Hepatocyte (in vitro differentiated cells): Measurements from ENCODE around the gene INPP5D. TPM values are rescaled to one million over a fixed set of nuclear protein-coding genes. Genes with fewer than 3 reads are reported as not detected.
A peak's percentile ranks its signal among the peaks of the same experiment; 100 is the strongest.

Source experiments
- DNase-seq: peaks from one replicate; pipeline ENCODE4 v3.0.0-alpha.2; 2016; ENCODE audit warnings: low spot score
- H2AFZ ChIP-seq: fragments of 200-600 bp; sonication (generic); 2 replicates; pipeline ENCODE4 v1.6.0; 2016; ENCODE audit warnings: antibody characterized with exemption, mild to moderate bottlenecking
- H3K27ac ChIP-seq: fragments of 200-600 bp; sonication (generic); 2 replicates; pipeline ENCODE4 v1.5.1; 2016; ENCODE audit warnings: mild to moderate bottlenecking
- H3K27me3 ChIP-seq: fragments of 200-600 bp; sonication (generic); 2 replicates; pipeline ENCODE4 v1.6.1; 2016
- H3K36me3 ChIP-seq: fragments of 200-600 bp; sonication (generic); replicated peaks from 2 replicates; pipeline ENCODE4 v1.5.1; 2016; ENCODE audit warnings: low read depth; ENCODE audit not compliant: insufficient read depth
- H3K4me1 ChIP-seq: fragments of 200-600 bp; sonication (generic); 2 replicates; pipeline ENCODE4 v1.5.1; 2016; ENCODE audit warnings: mild to moderate bottlenecking, moderate library complexity; ENCODE audit not compliant: insufficient read depth
- H3K4me2 ChIP-seq: fragments of 200-600 bp; sonication (generic); 2 replicates; pipeline ENCODE4 v1.6.0; 2016
- H3K4me3 ChIP-seq: fragments of 200-600 bp; sonication (generic); 2 replicates; pipeline ENCODE4 v1.5.1; 2016; ENCODE audit warnings: mild to moderate bottlenecking
- H3K79me2 ChIP-seq: fragments of 200-600 bp; sonication (generic); 2 replicates; pipeline ENCODE4 v1.6.0; 2017; ENCODE audit warnings: mild to moderate bottlenecking
- H3K9me2 ChIP-seq: fragments of 200-600 bp; sonication (generic); replicated peaks from 2 replicates; pipeline ENCODE4 v1.6.0; 2017; ENCODE audit warnings: mild to moderate bottlenecking; ENCODE audit not compliant: insufficient read depth
- H3K9me3 ChIP-seq: fragments of 200-600 bp; sonication (generic); 2 replicates; pipeline ENCODE4 v1.5.1; 2016; ENCODE audit warnings: low read depth, mild to moderate bottlenecking
- H4K20me1 ChIP-seq: fragments of 200-600 bp; sonication (generic); 2 replicates; pipeline ENCODE4 v1.6.0; 2016; ENCODE audit warnings: mild to moderate bottlenecking; ENCODE audit not compliant: insufficient read depth, poor library complexity, severe bottlenecking
- CTCF ChIP-seq: fragments of 200-600 bp; sonication (generic); IDR thresholded peaks from 2 replicates; pipeline ENCODE4 v1.5.1; 2016; ENCODE audit warnings: antibody characterized with exemption, mild to moderate bottlenecking; ENCODE audit not compliant: poor library complexity
- EZH2 ChIP-seq: fragments of 200-600 bp; sonication (generic); IDR thresholded peaks from 2 replicates; pipeline ENCODE4 v1.6.1; 2016; ENCODE audit warnings: antibody characterized with exemption, mild to moderate bottlenecking, borderline replicate concordance
- EZH2phosphoT487 ChIP-seq: fragments of 200-600 bp; sonication (generic); IDR thresholded peaks from one replicate; pipeline ENCODE4 v1.6.1; 2018; ENCODE audit warnings: antibody characterized with exemption, mild to moderate bottlenecking, low read depth, moderate library complexity; ENCODE audit not compliant: unreplicated experiment, severe bottlenecking
- WGBS: methylation state at CpG from one replicate; pipeline ENCODE4 v1.1.6; 2016; ENCODE audit warnings: low lambda C conversion rate; ENCODE audit errors: missing lambda C conversion rate; 5-methylcytosine and 5-hydroxymethylcytosine counted together
- polyA plus RNA-seq: library from polyadenylated mRNA; unstranded; fragments of >200 nt; fragmentation: Nextera tagmentation; extraction: Ambion mirVana; gene quantifications from 2 replicates; pipeline ENCODE4 v1.2.1, GENCODE V29; 2016
- total RNA-seq: library from RNA; depleted of rRNA; stranded (reverse); fragments of >200 nt; gene quantifications from 2 replicates; pipeline ENCODE4 v1.2.3, GENCODE V29; 2014

INPP5D gene
- total and polyA plus RNA-seq, 2 experiments from 2014 or later = 3.3 to 5.2 TPM

DNA sequence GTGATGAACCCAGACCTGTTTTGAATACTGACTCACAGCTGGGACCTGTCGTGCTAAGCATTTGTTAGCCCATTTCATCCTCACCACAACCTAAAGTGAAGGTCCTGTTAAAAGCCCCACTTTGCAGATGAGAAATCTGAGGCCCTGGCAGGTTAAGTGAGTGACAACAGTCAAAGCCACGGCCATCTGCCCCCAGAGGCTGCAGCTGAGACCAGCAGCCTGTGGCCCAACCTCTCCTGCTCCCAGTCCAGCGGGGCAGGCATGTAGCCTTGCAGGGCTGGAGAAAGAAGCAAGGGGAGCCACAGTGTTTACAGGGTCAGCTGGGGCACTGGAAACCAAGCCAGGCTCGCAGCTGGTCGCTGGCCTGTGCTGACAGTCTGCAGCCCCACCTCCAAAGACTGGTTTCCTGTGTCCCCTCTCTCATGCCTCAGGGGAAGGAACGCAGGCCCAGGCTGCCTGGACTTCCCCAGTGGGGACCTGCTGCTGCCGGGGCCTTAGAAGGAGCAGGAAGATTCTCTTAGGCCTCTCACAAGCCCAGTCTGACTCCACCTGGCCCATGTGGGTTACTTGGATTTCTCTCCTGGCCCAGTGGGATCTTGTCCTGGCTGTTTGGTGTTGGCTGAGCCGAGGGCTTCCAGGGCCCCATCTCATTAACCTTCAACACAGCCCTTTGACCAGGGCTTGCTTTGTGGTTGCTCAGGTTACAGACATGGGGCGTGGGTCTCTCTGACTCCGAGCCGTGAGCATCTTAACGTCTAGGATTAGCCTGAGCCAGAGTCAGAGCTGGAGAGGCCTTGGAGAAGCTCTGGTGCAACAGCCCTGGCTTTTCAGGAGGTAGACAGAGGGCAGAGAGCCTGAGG, 1.7 kb downstream of the INPP5D start:
- no peaks in the 10 kb centered on the region for H3K4me1 ChIP-seq
- H3K36me3 ChIP-seq = no peaks in the 10 kb centered on the region
- TF ChIP-seq CTCF = no peak
- no peak for TF ChIP-seq EZH2phosphoT487
- no peak for TF ChIP-seq EZH2
- no peak overlapping the region for H3K4me3 ChIP-seq
- H3K79me2 ChIP-seq = no peaks in the 10 kb centered on the region
- H3K27ac ChIP-seq = no peak overlapping the region
- no peak overlapping the region for H2AFZ ChIP-seq
- no peaks in the 10 kb centered on the region for H3K9me2 ChIP-seq
- no peaks in the 10 kb centered on the region for H4K20me1 ChIP-seq
- H3K4me2 ChIP-seq = no peak overlapping the region
- peak; percentile 49 for DNase-seq
- H3K9me3 ChIP-seq = no peaks in the 10 kb centered on the region
- 45% methylated on average over 12 of the region's 12 CpGs for WGBS
- H3K27me3 ChIP-seq = no peaks in the 10 kb centered on the region

GRCh38 chr2:233062451-233062850, 2.3 kb downstream of the INPP5D start:
- Histone ChIP-seq H3K9me3 (no peaks in the 10 kb centered on the region), H3K79me2 (no peaks in the 10 kb centered on the region), H3K27ac (no peak overlapping the region), H3K9me2 (no peaks in the 10 kb centered on the region), H2AFZ (no peak overlapping the region), H3K4me2 (no peak overlapping the region), H3K4me3 (no peak overlapping the region), H3K4me1 (no peaks in the 10 kb centered on the region), H3K36me3 (no peaks in the 10 kb centered on the region), H3K27me3 (no peaks in the 10 kb centered on the region), H4K20me1 (no peaks in the 10 kb centered on the region)
- 83% methylated on average over 4 of the region's 4 CpGs for WGBS
- TF ChIP-seq EZH2 = no peak
- no peak for TF ChIP-seq EZH2phosphoT487
- TF ChIP-seq CTCF = no peak
- DNase-seq = no peak

GRCh38 chr2:233062946-233063268, 2.8 kb downstream of the INPP5D start:
- Histone ChIP-seq H3K27me3 (no peaks in the 10 kb centered on the region), H3K36me3 (no peaks in the 10 kb centered on the region), H3K4me2 (no peak overlapping the region), H4K20me1 (no peaks in the 10 kb centered on the region), H3K9me2 (no peaks in the 10 kb centered on the region), H3K27ac (no peak overlapping the region), H3K4me3 (no peak overlapping the region), H3K79me2 (no peaks in the 10 kb centered on the region), H3K9me3 (no peaks in the 10 kb centered on the region), H3K4me1 (no peaks in the 10 kb centered on the region), H2AFZ (no peak overlapping the region)
- TF ChIP-seq EZH2phosphoT487 = no peak
- TF ChIP-seq CTCF = no peak
- no peak for TF ChIP-seq EZH2
- no peak for DNase-seq
- WGBS = 86% methylated on average over 6 of the region's 6 CpGs
